ENCODE data around the gene RNF215. TPM values are rescaled to one million over a fixed set of nuclear protein-coding genes. Genes with fewer than 3 reads are reported as not detected.
A peak's percentile ranks its signal among the peaks of the same experiment; 100 is the strongest.

The RNF215 gene
- total and polyA plus RNA-seq, 2 of the 13 experiments (the other 11 are each of a cell fraction or from before 2014, with no cell fraction given), result 5.3 to 6.1 TPM

DNA sequence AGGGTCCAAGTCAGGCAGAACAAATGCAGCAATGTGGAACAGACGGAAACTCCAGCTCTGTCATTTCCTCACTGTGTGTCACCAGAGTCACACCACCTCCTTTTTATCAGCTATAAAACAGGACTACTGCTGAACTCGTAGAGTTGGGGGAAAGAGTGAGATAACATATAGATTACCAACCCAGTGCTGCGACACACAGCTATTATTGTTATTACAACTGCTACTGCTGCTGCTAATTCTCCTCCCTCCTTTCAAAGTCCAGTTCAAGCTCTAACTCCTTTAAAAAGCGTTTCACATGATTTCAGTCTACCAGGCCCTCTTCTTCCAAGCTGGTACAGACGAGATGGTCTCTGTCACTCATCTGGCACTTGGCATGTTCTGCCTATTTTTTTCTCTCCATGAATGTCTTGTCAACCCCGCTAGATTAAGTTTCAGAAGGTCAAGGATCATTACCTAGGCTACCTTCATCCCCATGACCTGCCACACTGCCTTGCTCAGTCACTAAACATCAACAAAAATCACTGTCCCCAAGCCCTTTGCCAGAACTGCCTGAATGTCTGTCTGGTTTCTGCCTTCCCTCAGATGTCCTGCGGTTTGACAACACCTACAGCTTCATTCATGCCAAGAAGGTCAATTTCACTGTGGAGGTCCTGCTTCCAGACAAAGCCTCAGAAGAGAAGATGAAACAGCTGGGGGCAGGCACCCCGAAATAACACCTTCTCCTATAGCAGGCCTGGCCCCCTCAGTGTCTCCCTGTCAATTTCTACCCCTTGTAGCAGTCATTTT, 34.7 kb upstream of the RNF215 start (continued):
- TF ChIP-seq, protein P1, sequence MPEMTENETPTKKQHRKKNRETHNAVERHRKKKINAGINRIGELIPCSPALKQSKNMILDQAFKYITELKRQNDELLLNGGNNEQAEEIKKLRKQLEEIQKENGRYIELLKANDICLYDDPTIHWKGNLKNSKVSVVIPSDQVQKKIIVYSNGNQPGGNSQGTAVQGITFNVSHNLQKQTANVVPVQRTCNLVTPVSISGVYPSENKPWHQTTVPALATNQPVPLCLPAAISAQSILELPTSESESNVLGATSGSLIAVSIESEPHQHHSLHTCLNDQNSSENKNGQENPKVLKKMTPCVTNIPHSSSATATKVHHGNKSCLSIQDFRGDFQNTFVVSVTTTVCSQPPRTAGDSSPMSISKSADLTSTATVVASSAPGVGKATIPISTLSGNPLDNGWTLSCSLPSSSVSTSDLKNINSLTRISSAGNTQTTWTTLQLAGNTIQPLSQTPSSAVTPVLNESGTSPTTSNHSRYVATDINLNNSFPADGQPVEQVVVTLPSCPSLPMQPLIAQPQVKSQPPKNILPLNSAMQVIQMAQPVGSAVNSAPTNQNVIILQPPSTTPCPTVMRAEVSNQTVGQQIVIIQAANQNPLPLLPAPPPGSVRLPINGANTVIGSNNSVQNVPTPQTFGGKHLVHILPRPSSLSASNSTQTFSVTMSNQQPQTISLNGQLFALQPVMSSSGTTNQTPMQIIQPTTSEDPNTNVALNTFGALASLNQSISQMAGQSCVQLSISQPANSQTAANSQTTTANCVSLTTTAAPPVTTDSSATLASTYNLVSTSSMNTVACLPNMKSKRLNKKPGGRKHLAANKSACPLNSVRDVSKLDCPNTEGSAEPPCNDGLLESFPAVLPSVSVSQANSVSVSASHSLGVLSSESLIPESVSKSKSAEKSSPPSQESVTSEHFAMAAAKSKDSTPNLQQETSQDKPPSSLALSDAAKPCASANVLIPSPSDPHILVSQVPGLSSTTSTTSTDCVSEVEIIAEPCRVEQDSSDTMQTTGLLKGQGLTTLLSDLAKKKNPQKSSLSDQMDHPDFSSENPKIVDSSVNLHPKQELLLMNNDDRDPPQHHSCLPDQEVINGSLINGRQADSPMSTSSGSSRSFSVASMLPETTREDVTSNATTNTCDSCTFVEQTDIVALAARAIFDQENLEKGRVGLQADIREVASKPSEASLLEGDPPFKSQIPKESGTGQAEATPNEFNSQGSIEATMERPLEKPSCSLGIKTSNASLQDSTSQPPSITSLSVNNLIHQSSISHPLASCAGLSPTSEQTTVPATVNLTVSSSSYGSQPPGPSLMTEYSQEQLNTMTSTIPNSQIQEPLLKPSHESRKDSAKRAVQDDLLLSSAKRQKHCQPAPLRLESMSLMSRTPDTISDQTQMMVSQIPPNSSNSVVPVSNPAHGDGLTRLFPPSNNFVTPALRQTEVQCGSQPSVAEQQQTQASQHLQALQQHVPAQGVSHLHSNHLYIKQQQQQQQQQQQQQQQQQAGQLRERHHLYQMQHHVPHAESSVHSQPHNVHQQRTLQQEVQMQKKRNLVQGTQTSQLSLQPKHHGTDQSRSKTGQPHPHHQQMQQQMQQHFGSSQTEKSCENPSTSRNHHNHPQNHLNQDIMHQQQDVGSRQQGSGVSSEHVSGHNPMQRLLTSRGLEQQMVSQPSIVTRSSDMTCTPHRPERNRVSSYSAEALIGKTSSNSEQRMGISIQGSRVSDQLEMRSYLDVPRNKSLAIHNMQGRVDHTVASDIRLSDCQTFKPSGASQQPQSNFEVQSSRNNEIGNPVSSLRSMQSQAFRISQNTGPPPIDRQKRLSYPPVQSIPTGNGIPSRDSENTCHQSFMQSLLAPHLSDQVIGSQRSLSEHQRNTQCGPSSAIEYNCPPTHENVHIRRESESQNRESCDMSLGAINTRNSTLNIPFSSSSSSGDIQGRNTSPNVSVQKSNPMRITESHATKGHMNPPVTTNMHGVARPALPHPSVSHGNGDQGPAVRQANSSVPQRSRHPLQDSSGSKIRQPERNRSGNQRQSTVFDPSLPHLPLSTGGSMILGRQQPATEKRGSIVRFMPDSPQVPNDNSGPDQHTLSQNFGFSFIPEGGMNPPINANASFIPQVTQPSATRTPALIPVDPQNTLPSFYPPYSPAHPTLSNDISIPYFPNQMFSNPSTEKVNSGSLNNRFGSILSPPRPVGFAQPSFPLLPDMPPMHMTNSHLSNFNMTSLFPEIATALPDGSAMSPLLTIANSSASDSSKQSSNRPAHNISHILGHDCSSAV (CRISPR knock-in tag; IDR thresholded peaks at IDR 0.05; ENCODE audit: borderline replicate concordance), result no peak
- TF ChIP-seq, protein P2, sequence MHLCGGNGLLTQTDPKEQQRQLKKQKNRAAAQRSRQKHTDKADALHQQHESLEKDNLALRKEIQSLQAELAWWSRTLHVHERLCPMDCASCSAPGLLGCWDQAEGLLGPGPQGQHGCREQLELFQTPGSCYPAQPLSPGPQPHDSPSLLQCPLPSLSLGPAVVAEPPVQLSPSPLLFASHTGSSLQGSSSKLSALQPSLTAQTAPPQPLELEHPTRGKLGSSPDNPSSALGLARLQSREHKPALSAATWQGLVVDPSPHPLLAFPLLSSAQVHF (CRISPR knock-in tag; IDR thresholded peaks at IDR 0.05), result no peak
- TF ChIP-seq ZNF747 (CRISPR knock-in tag; IDR thresholded peaks at IDR 0.05; ENCODE audit: borderline replicate concordance) (no peak), DNMT1 (CRISPR knock-in tag; IDR thresholded peaks at IDR 0.05) (no peak), ZNF101 (CRISPR knock-in tag; IDR thresholded peaks at IDR 0.05; ENCODE audit: borderline replicate concordance, low read depth) (no peak), HNRNPLL (IDR thresholded peaks at IDR 0.05; ENCODE audit: low read depth, low read length, poor library complexity, severe bottlenecking) (no peak), ELF4 (CRISPR knock-in tag; IDR thresholded peaks at IDR 0.05; ENCODE audit: borderline replicate concordance) (no peak), ZNF329 (CRISPR knock-in tag; IDR thresholded peaks at IDR 0.05; ENCODE audit: low read depth) (no peak), KDM5A (IDR thresholded peaks at IDR 0.05; ENCODE audit: borderline replicate concordance, low read length) (no peak)
- TF ChIP-seq, protein P3, sequence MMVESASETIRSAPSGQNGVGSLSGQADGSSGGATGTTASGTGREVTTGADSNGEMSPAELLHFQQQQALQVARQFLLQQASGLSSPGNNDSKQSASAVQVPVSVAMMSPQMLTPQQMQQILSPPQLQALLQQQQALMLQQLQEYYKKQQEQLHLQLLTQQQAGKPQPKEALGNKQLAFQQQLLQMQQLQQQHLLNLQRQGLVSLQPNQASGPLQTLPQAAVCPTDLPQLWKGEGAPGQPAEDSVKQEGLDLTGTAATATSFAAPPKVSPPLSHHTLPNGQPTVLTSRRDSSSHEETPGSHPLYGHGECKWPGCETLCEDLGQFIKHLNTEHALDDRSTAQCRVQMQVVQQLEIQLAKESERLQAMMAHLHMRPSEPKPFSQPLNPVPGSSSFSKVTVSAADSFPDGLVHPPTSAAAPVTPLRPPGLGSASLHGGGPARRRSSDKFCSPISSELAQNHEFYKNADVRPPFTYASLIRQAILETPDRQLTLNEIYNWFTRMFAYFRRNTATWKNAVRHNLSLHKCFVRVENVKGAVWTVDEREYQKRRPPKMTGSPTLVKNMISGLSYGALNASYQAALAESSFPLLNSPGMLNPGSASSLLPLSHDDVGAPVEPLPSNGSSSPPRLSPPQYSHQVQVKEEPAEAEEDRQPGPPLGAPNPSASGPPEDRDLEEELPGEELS (CRISPR knock-in tag; IDR thresholded peaks at IDR 0.05), result peak; percentile 63; the same call in 1 of the 2 replicates
- TF ChIP-seq, protein P4, sequence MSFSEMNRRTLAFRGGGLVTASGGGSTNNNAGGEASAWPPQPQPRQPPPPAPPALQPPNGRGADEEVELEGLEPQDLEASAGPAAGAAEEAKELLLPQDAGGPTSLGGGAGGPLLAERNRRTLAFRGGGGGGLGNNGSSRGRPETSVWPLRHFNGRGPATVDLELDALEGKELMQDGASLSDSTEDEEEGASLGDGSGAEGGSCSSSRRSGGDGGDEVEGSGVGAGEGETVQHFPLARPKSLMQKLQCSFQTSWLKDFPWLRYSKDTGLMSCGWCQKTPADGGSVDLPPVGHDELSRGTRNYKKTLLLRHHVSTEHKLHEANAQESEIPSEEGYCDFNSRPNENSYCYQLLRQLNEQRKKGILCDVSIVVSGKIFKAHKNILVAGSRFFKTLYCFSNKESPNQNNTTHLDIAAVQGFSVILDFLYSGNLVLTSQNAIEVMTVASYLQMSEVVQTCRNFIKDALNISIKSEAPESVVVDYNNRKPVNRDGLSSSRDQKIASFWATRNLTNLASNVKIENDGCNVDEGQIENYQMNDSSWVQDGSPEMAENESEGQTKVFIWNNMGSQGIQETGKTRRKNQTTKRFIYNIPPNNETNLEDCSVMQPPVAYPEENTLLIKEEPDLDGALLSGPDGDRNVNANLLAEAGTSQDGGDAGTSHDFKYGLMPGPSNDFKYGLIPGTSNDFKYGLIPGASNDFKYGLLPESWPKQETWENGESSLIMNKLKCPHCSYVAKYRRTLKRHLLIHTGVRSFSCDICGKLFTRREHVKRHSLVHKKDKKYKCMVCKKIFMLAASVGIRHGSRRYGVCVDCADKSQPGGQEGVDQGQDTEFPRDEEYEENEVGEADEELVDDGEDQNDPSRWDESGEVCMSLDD (CRISPR knock-in tag; IDR thresholded peaks at IDR 0.05; ENCODE audit: borderline replicate concordance), result no peak
- TF ChIP-seq, protein P5, sequence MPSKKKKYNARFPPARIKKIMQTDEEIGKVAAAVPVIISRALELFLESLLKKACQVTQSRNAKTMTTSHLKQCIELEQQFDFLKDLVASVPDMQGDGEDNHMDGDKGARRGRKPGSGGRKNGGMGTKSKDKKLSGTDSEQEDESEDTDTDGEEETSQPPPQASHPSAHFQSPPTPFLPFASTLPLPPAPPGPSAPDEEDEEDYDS (CRISPR knock-in tag; IDR thresholded peaks at IDR 0.05), result peak; percentile 94
